IPS-20b (cell line): ENCODE results near the gene IRF5.
A peak's percentile ranks its signal among the peaks of the same experiment; 100 is the strongest.
"Not testable (repeated sequence)": the region's sequence is repeated elsewhere in the genome, so short reads cannot be mapped to it uniquely, and the experiment has no call there.

Experiments
- H3K27ac ChIP-seq: one replicate; pipeline ENCODE4 v1.5.1; 2013; ENCODE audit warnings: low read length
- H3K27me3 ChIP-seq: 2 replicates; pipeline ENCODE4 v1.6.1; 2013; ENCODE audit warnings: mild to moderate bottlenecking, low read length, inconsistent platforms; ENCODE audit not compliant: insufficient read depth
- H3K36me3 ChIP-seq: 2 replicates; pipeline ENCODE4 v1.6.1; 2013; ENCODE audit warnings: low read depth, mild to moderate bottlenecking, inconsistent platforms, low read length, moderate library complexity; ENCODE audit not compliant: insufficient read depth
- H3K4me1 ChIP-seq: 2 replicates; pipeline ENCODE4 v1.6.1; 2013; ENCODE audit warnings: mild to moderate bottlenecking, control low read depth, inconsistent platforms, low read length, moderate library complexity; ENCODE audit not compliant: insufficient read depth
- H3K4me3 ChIP-seq: 2 replicates; pipeline ENCODE4 v1.5.1; 2013; ENCODE audit warnings: mild to moderate bottlenecking, low read length, inconsistent platforms
- H3K9ac ChIP-seq: 2 replicates; pipeline ENCODE4 v1.6.1; 2013; ENCODE audit warnings: low read depth, mild to moderate bottlenecking, inconsistent platforms, low read length, moderate library complexity
- H3K9me3 ChIP-seq: 2 replicates; pipeline ENCODE4 v1.6.1; 2013; ENCODE audit warnings: mild to moderate bottlenecking, low read depth, low read length, inconsistent platforms; ENCODE audit not compliant: insufficient read depth

Gene IRF5

GRCh38 chr7:128909625-128910568, 27.8 kb upstream of the IRF5 start:
- Histone ChIP-seq H3K27ac (no peak overlapping the region), H3K4me3 (peak overlapping the region; percentile 76), H3K4me1 (peaks cover 7% of the 10 kb centered on the region; the same call in 1 of the 2 replicates), H3K27me3 (peaks cover 29% of the 10 kb centered on the region), H3K9ac (peak overlapping the region; percentile 46; the same call in 1 of the 2 replicates), H3K36me3 (no peaks in the 10 kb centered on the region), H3K9me3 (no peaks in the 10 kb centered on the region)

DNA sequence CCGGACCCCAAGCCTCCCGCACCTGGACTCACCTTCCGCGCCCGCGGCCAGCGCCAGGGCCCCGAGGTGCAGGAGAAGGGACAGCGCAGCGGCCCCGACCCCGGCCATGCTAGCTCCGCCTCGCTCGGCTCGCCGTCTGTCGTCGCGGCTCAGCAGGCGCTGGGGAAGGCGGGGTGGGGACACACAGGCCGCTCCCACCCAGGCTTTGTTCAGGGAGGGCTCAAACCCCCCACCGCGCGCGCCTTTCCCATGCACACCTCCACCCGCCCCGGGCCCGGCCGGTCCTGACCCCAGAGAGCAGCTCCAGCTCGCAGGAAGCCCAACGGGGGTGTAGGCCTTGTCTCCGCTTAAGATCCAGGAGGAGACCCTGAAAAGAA, 27.2 kb upstream of the IRF5 start, which contains the start of gene KCP:
Gene KCP (minus strand): TSS at position 141 of the 377 bp plus-strand sequence. CDS start 33 bp downstream, at position 108.
- Histone ChIP-seq H3K36me3 (no peaks in the 10 kb centered on the region), H3K27ac (no peak within 1 kb of the TSS), H3K27me3 (peaks cover 29% of the 10 kb centered on the region), H3K4me1 (peaks cover 7% of the 10 kb centered on the region; the same call in 1 of the 2 replicates), H3K9ac (peak within 1 kb of the TSS; percentile 46; the same call in 1 of the 2 replicates), H3K4me3 (peak within 1 kb of the TSS; percentile 76), H3K9me3 (no peaks in the 10 kb centered on the region)

DNA sequence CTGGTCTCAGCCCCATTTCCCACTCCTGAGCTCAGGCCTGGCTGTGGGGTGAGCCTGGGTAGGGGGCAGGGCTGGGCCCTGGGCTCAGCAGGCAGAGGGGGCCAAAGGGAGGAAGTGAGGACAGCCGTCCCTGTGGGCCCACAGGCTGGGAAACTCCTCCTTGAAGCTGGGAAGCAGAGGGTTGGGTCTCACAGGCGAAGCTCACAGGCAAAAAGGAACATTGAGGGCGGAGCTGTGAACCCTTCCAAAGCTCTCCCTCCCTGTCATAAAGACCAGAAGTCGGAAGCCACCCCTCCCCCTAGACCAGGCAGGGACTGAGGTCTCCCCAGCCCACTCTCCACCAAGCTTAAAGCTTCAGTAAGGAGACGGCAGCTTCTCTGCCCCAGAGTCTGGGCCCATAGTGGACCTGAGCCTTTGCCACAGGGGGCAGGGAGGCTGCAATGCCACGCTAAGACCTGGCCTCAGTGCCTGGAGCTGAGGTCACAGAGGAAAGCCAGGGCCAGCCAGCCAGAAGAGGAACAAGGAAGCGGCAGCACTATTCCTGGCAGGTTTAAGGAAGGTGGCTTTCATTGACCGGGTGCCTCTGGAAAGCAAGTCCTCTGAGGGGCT, 26.2 kb upstream of the IRF5 start:
- H3K4me3 ChIP-seq = no peak overlapping the region; the same call in 1 of the 2 replicates
- H3K9me3 ChIP-seq = no peaks in the 10 kb centered on the region

DNA sequence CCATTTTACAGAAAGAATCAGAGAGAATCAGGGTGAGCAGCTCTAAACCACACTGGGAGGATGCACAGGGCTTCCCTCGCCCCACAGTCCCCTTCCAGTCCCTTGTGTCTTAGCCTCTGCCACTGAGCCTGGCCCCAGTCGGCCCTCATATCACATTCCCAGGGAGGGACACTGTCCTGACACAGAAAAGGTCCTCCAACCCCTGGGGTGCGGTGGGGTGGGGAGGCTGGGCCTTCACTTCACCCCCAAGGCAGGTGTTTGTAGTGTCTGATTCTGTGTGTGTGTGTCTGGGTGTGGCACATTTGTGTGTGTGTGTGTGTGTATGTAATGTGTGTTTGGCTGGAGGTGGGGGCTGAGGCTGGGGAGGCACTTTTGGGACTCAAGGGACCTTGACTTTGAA, 25.4 kb upstream of the IRF5 start:
- no peak overlapping the region for H3K27ac ChIP-seq
- H3K27me3 ChIP-seq = peaks cover 29% of the 10 kb centered on the region
- peaks cover 7% of the 10 kb centered on the region; the same call in 1 of the 2 replicates for H3K4me1 ChIP-seq
- H3K4me3 ChIP-seq = no peak overlapping the region
- no peaks in the 10 kb centered on the region for H3K9me3 ChIP-seq
- no peak overlapping the region for H3K9ac ChIP-seq
- no peaks in the 10 kb centered on the region for H3K36me3 ChIP-seq

More for the DNA sequence above, 26.2 kb upstream of the IRF5 start:
- Histone ChIP-seq H3K4me1 (peaks cover 7% of the 10 kb centered on the region; the same call in 1 of the 2 replicates), H3K27me3 (peaks cover 29% of the 10 kb centered on the region), H3K27ac (no peak overlapping the region), H3K36me3 (no peaks in the 10 kb centered on the region), H3K9ac (peak overlapping the region; percentile 26; the same call in 1 of the 2 replicates)

- H3K27ac ChIP-seq = not testable (repeated sequence)
- peaks cover 29% of the 10 kb centered on the region for H3K27me3 ChIP-seq
These were observed 24.8 kb upstream of the IRF5 start for GRCh38 chr7:128912709-128913495.

DNA sequence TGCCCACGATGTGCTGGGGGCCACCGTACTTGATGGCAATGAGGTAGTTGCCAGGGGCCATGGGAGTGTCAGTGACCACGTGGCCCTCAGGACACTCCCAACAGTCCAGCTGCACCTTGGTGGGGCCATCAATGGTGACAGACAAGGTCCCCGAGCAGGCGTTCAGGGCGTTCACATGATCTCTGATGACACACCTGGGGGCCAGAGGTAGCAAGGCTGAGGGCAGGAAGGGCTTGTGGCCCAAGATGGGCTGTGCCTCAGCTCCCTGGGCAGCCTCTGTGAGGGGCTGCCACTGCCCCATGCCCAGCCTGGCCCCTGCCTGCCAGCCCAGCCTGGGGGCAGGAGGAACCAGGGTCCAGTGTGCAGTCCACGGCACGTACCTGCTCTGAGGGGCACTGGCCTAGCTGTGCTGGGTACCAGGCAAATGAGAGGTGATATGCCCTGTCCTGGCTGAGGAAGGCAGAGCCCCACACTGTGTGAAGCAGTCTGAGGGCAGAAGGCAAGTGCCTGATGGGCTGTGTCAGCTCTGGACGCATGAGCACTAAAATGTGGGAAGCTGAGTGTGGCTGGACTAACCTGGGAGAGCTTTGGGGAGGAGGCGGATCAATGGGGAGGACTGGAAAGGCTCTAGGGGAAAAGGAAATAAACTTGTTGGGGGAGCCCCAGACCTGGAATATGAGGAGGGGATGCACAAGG, 23.7 kb upstream of the IRF5 start:
- Histone ChIP-seq H3K9ac (no peak overlapping the region), H3K9me3 (no peaks in the 10 kb centered on the region), H3K4me3 (no peak overlapping the region), H3K36me3 (no peaks in the 10 kb centered on the region), H3K27ac (no peak overlapping the region), H3K27me3 (peaks cover 26% of the 10 kb centered on the region), H3K4me1 (peaks cover 7% of the 10 kb centered on the region; the same call in 1 of the 2 replicates)

More at GRCh38 chr7:128912709-128913495, 24.8 kb upstream of the IRF5 start:
- H3K36me3 ChIP-seq, H3K4me3 ChIP-seq, H3K4me1 ChIP-seq, H3K9me3 ChIP-seq, H3K9ac ChIP-seq: not testable (repeated sequence)

- H3K4me1 ChIP-seq = peaks cover 7% of the 10 kb centered on the region; the same call in 1 of the 2 replicates
- H3K27me3 ChIP-seq = peaks cover 20% of the 10 kb centered on the region
- H3K9ac ChIP-seq = no peak overlapping the region
- no peaks in the 10 kb centered on the region for H3K36me3 ChIP-seq
- H3K27ac ChIP-seq = no peak overlapping the region
- no peak overlapping the region for H3K4me3 ChIP-seq
- no peaks in the 10 kb centered on the region for H3K9me3 ChIP-seq
These were observed 23.1 kb upstream of the IRF5 start for GRCh38 chr7:128914566-128915151.

DNA sequence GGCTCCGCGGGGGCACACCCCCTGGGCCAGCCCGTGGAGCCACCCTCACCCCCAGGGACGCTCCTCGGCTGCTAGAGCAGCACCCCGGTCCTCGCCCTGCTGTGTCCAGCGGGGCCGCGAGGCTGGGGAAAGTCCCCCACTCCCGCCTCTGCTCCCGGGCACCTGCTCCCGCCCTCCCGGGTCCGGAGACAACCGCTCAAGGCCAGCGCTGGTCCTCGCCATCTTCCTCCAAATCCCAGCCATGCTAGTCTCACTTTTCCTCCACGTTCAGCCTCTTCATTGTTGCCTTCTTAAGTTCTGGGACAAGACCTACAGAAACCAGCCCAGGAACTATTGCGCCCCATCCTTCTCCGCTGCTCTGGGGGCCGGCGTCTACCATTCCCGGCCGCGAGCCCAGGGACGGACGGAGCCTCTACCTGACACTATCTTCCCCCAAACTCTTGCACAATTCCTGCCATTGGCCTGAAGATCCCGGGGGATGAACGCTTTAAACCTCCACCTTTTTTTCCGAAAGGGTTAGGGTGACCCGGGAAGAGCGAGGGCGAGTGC, 22.4 kb upstream of the IRF5 start:
- peaks cover 13% of the 10 kb centered on the region for H3K27me3 ChIP-seq

GRCh38 chr7:128915841-128916642, 21.7 kb upstream of the IRF5 start:
- H3K27ac ChIP-seq = no peak overlapping the region
- no peak overlapping the region for H3K4me3 ChIP-seq
- H3K27me3 ChIP-seq = peaks cover 6% of the 10 kb centered on the region

More for the DNA sequence above, 22.4 kb upstream of the IRF5 start:
- H3K9ac ChIP-seq = no peak overlapping the region
- no peaks in the 10 kb centered on the region for H3K36me3 ChIP-seq
- no peak overlapping the region for H3K4me3 ChIP-seq
- H3K4me1 ChIP-seq = peaks cover 7% of the 10 kb centered on the region; the same call in 1 of the 2 replicates
- H3K27ac ChIP-seq = no peak overlapping the region
- no peaks in the 10 kb centered on the region for H3K9me3 ChIP-seq

GRCh38 chr7:128916643-128916915, 21.1 kb upstream of the IRF5 start:
- H3K9me3 ChIP-seq = no peaks in the 10 kb centered on the region
- H3K36me3 ChIP-seq = no peaks in the 10 kb centered on the region
- no peak overlapping the region for H3K9ac ChIP-seq
- H3K27ac ChIP-seq = no peak overlapping the region
- H3K4me3 ChIP-seq = no peak overlapping the region
- peaks cover 4% of the 10 kb centered on the region for H3K27me3 ChIP-seq
- H3K4me1 ChIP-seq = no peaks in the 10 kb centered on the region; the same call in 1 of the 2 replicates

More at GRCh38 chr7:128915841-128916642, 21.7 kb upstream of the IRF5 start:
- H3K4me1 ChIP-seq = peaks cover 3% of the 10 kb centered on the region; the same call in 1 of the 2 replicates
- H3K9me3 ChIP-seq = no peaks in the 10 kb centered on the region
- no peaks in the 10 kb centered on the region for H3K36me3 ChIP-seq
- H3K9ac ChIP-seq = no peak overlapping the region
